Osteocyte (in vitro differentiated cells): Measurements from ENCODE around the gene TFEB. TPM values are rescaled to one million over a fixed set of nuclear protein-coding genes. Genes with fewer than 3 reads are reported as not detected.

Experiments used
- DNase-seq: peaks from one replicate; pipeline ENCODE4 v3.0.0; 2021; ENCODE audit warnings: mixed read lengths; ENCODE audit not compliant: unreplicated experiment; ENCODE audit errors: extremely low spot score
- H3K27ac Mint-ChIP-seq: one replicate; pipeline ENCODE4 v1.8.0; 2021; ENCODE audit warnings: mild to moderate bottlenecking, mixed read lengths; ENCODE audit not compliant: unreplicated experiment
- H3K27me3 Mint-ChIP-seq: one replicate; pipeline ENCODE4 v1.8.0; 2021; ENCODE audit warnings: mixed read lengths; ENCODE audit not compliant: unreplicated experiment
- H3K36me3 Mint-ChIP-seq: one replicate; pipeline ENCODE4 v1.8.0; 2021; ENCODE audit warnings: mixed read lengths; ENCODE audit not compliant: unreplicated experiment
- H3K4me1 Mint-ChIP-seq: one replicate; pipeline ENCODE4 v1.8.0; 2021; ENCODE audit warnings: mixed read lengths; ENCODE audit not compliant: unreplicated experiment
- H3K4me3 Mint-ChIP-seq: one replicate; pipeline ENCODE4 v1.8.0; 2021; ENCODE audit warnings: mild to moderate bottlenecking, moderate library complexity, mixed read lengths; ENCODE audit not compliant: unreplicated experiment
- H3K9me3 Mint-ChIP-seq: one replicate; pipeline ENCODE4 v1.8.0; 2021; ENCODE audit warnings: mixed read lengths; ENCODE audit not compliant: unreplicated experiment
- long read RNA-seq: library from polyadenylated mRNA; unstranded; transcript quantifications from one replicate; pipeline ENCODE4 v2.0.0, GENCODE V29; 2021
- total RNA-seq: library from RNA; stranded (reverse); gene quantifications from 2 replicates; pipeline ENCODE4 v1.2.1, GENCODE V29; 2021
- TF ChIP-seq, protein P1 (sequence below): fragments of 200-600 bp; sonication (generic); IDR thresholded peaks from 2 replicates; pipeline ENCODE4 v1.5.0; 2021; ENCODE audit warnings: antibody characterized with exemption, mild to moderate bottlenecking, moderate library complexity

TFEB gene
- total RNA-seq, result 8.9 and 11.1 TPM in 2 replicates
- long read RNA-seq, partial matches to known transcripts, result 0 of 1 reads
- long read RNA-seq, other reads (novel, unspliced or antisense), result 0 of 1 reads

DNA sequence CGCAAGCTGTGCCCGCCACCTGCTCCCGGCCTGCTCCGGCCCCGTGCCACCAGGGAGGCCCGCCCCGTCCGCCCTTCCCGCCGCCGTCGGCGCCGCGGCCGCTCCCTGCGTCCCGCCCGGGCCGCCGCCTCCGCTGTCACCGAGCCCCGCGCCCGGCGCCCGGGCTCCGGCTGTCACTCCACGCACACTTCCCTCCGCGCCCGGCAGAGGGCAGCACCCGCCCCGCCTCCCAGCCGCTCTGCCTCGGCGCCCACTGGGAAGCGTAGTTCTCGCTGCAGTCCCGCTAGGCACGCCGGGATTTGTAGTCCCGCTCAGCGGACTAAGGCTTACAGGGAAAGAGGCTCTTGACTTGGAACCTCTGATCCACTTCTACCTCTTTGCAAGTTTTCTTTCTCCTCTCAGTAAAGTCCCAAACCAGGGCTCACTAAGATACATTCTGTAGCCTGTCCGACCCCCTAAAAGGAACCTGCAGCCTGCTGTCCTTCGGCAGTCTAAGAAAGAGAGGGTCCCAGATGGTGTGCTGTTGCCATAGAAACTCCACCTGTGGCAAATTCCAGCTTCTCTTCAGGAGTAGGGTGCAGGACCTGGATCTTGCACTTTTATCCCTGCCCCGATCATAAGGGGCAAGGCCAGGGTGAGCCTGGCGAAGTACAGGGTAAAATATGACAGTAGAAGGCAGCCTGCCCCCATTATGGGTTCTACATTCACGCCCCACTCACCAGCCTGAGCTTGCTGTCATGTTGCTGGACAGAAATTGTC is at the start of gene TFEB:
Gene TFEB, minus strand, starts transcription at position 182 of the 759 bp plus-strand sequence. CDS start 44,395 bp downstream, outside the sequence.
- Mint-ChIP-seq H3K27ac (peak within 1 kb of the TSS; percentile 73), H3K4me1 (peaks cover 19% of the 10 kb centered on the region), H3K4me3 (peak within 1 kb of the TSS; percentile 74), H3K36me3 (no peaks in the 10 kb centered on the region), H3K9me3 (no peaks in the 10 kb centered on the region), H3K27me3 (no peaks in the 10 kb centered on the region)
- peak; percentile 98 for DNase-seq
- TF ChIP-seq, protein P1, sequence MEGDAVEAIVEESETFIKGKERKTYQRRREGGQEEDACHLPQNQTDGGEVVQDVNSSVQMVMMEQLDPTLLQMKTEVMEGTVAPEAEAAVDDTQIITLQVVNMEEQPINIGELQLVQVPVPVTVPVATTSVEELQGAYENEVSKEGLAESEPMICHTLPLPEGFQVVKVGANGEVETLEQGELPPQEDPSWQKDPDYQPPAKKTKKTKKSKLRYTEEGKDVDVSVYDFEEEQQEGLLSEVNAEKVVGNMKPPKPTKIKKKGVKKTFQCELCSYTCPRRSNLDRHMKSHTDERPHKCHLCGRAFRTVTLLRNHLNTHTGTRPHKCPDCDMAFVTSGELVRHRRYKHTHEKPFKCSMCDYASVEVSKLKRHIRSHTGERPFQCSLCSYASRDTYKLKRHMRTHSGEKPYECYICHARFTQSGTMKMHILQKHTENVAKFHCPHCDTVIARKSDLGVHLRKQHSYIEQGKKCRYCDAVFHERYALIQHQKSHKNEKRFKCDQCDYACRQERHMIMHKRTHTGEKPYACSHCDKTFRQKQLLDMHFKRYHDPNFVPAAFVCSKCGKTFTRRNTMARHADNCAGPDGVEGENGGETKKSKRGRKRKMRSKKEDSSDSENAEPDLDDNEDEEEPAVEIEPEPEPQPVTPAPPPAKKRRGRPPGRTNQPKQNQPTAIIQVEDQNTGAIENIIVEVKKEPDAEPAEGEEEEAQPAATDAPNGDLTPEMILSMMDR, result peak; percentile 90

DNA sequence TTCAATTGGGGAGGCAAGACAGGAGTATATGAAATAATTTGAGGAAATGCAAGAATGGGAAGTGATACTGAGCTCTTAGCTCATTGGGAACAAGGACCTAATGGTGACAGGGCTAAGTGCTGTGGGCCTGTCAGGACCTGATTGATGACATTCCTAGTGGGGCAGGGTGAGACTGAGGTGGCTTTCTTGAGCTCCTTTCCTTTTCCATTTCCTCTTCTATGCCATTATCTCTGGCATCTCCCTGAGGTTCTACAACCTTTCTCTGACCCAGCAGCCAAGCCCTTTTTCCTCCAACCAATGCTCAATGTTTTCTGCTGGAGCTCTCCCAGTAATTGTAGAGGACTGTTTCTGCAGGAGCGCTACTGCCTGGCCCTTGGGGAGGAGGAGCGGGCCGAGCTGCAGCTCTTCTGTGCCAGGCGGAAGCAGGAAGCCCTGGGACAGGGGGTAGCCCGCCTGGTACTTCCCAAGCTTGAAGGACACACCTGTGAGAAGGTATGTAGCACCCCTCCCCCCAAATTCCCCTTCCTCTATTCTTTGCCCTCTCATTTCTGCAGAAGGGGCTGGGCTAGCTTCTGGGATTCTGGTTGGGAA is 49.3 kb upstream of the TFEB start:
- TF ChIP-seq, protein P1, result no peak
- H3K27me3 Mint-ChIP-seq, result no peaks in the 10 kb centered on the region
- H3K36me3 Mint-ChIP-seq, result peaks cover 5% of the 10 kb centered on the region
- no peak overlapping the region for H3K4me3 Mint-ChIP-seq
- no peak overlapping the region for H3K27ac Mint-ChIP-seq
- peaks cover 26% of the 10 kb centered on the region for H3K4me1 Mint-ChIP-seq
- no peak for DNase-seq
- no peaks in the 10 kb centered on the region for H3K9me3 Mint-ChIP-seq

DNA sequence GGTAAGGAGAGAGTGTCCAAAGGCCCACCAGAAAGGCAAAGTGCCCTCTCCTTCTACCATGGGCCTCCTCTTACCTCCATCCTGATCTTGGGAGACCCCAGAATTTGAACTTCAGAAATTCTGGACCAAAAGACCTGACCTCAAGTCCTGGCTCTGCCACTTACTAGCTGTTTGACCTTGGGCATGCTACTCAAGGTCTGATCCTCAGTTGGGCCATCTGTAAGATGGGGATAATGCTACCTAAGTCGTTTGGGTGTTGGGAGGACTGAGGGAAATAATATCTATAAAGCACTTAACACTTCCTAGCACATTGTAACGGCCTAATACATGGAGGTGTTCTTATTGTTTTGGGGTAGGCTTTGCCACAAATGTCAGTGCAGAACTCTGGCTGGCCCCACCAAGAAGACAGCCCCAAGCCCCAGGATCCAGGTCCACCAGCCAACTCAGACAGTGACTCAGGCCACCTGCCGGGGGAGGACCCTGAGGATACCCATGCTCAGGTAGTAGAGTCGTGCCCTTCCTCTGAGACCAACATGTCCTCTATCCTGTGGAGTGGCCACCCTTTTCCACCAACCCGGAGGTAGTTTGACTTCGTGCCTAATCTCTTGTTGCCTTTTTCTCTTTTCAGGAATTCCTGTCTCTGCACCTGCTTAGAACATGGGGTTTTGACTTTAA is 47.8 kb upstream of the TFEB start:
- peaks cover 27% of the 10 kb centered on the region for H3K4me1 Mint-ChIP-seq
- H3K27ac Mint-ChIP-seq, result no peak overlapping the region
- peaks cover 1% of the 10 kb centered on the region for H3K36me3 Mint-ChIP-seq
- TF ChIP-seq, protein P1, result no peak
- no peak for DNase-seq
- H3K4me3 Mint-ChIP-seq, result no peak overlapping the region
- H3K27me3 Mint-ChIP-seq, result no peaks in the 10 kb centered on the region
- no peaks in the 10 kb centered on the region for H3K9me3 Mint-ChIP-seq

DNA sequence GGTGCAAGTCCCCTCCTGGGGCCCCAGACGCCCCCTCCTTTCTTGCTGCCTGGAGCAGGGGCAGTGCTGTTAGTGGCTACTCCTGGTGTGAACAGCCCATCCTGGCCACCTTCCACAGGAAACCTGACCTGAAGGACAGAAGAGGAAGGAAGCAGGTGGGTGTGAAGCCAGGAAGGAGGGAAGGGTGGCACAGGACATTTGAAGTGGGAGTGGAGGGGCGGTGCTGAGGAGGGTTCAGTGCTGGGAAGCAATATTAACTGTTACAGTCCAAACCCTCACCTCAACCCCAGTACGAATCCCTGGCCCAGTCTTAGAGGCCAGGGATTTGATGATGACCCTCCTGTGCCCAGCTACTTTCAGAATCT is 45.9 kb upstream of the TFEB start:
- H3K27me3 Mint-ChIP-seq, result no peaks in the 10 kb centered on the region
- H3K4me1 Mint-ChIP-seq, result peaks cover 28% of the 10 kb centered on the region
- peak overlapping the region; percentile 27 for H3K27ac Mint-ChIP-seq
- DNase-seq, result no peak
- peaks cover 2% of the 10 kb centered on the region for H3K36me3 Mint-ChIP-seq
- no peaks in the 10 kb centered on the region for H3K9me3 Mint-ChIP-seq
- TF ChIP-seq, protein P1, result no peak
- H3K4me3 Mint-ChIP-seq, result peak overlapping the region; percentile 58
